IMR-90 (cell line): Measurements from ENCODE around the gene SIK2.

Experiments
- BHLHE40 ChIP-seq: fragments of 150-350 bp; IDR thresholded peaks from 2 replicates; pipeline ENCODE4 v1.6.1; 2016; ENCODE audit warnings: mild to moderate bottlenecking, low read depth, low read length
- CEBPB ChIP-seq: IDR thresholded peaks from 2 replicates; pipeline ENCODE4 v1.6.1; 2012; ENCODE audit warnings: low read depth, low read length, improper control_type of control experiment
- CHD1 ChIP-seq: IDR thresholded peaks from 2 replicates; pipeline ENCODE4 v1.6.1; 2012; ENCODE audit warnings: low read depth, low read length, improper control_type of control experiment
- FOS ChIP-seq: fragments of 150-350 bp; IDR thresholded peaks from 2 replicates; pipeline ENCODE4 v1.6.1; 2016; ENCODE audit warnings: low read depth, low read length
- MAFK ChIP-seq: IDR thresholded peaks from 2 replicates; pipeline ENCODE4 v1.6.1; 2012; ENCODE audit warnings: low read depth, low read length, improper control_type of control experiment
- MAZ ChIP-seq: IDR thresholded peaks from 2 replicates; pipeline ENCODE4 v1.6.1; 2012; ENCODE audit warnings: low read depth, mild to moderate bottlenecking, low read length, improper control_type of control experiment, moderate library complexity, borderline replicate concordance
- MXI1 ChIP-seq: IDR thresholded peaks from 2 replicates; pipeline ENCODE4 v1.6.1; 2012; ENCODE audit warnings: low read depth, mild to moderate bottlenecking, low read length, moderate library complexity, borderline replicate concordance
- NFE2L2 ChIP-seq: fragments of 150-350 bp; IDR thresholded peaks from 2 replicates; pipeline ENCODE4 v1.6.1; 2016; ENCODE audit warnings: low read depth, mild to moderate bottlenecking, low read length
- POLR2A ChIP-seq: IDR thresholded peaks from 2 replicates; pipeline ENCODE4 v1.6.1; 2012; ENCODE audit warnings: mild to moderate bottlenecking, low read depth, low read length
- RFX5 ChIP-seq: IDR thresholded peaks from 2 replicates; pipeline ENCODE4 v1.8.0; 2012; ENCODE audit warnings: low read depth, mild to moderate bottlenecking, low read length, moderate library complexity
- SMC3 ChIP-seq: fragments of 150-350 bp; IDR thresholded peaks from 2 replicates; pipeline ENCODE4 v1.6.1; 2016; ENCODE audit warnings: low read depth, mild to moderate bottlenecking, antibody characterized with exemption, low read length, moderate library complexity
- TF ChIP-seq, protein P1 (sequence below): conservative IDR thresholded peaks from 2 replicates; pipeline ENCODE4 v1.5.1; 2012; ENCODE audit warnings: mild to moderate bottlenecking, low read depth, low read length, improper control_type of control experiment
- TF ChIP-seq, protein P2 (sequence below): fragments of 150-350 bp; IDR thresholded peaks from 2 replicates; pipeline ENCODE4 v1.6.1; 2017; ENCODE audit warnings: mild to moderate bottlenecking, antibody characterized with exemption, low read length, low read depth
- TF ChIP-seq, protein P3 (sequence below): fragments of 150-350 bp; IDR thresholded peaks from 2 replicates; pipeline ENCODE4 v1.6.1; 2016; ENCODE audit warnings: low read depth, mild to moderate bottlenecking, low read length, moderate library complexity, borderline replicate concordance

DNA sequence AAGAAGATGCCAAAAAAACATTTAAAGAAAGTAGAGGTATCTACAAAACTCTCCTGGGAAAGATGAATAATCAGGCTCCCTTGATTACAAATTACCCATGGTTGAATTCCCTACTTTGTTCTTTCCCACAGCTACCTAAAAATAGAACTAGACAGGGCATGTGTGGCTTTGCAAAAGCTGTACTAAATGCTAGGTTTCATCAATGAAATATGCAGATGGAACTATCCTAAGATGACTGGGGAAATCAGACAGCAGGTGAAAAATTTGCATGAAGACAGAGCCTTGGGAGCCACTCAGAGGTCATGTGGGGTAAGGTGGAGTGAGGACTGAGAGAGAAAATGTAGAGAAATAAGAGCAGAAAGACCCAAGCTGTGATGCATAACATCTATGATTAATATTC is 47.0 kb upstream of the SIK2 start:
- TF ChIP-seq MAFK (no peak), FOS (no peak), POLR2A (no peak), SMC3 (no peak), MXI1 (no peak), NFE2L2 (no peak), CEBPB (no peak), RFX5 (no peak), MAZ (no peak), BHLHE40 (no peak), CHD1 (no peak)
- TF ChIP-seq, protein P1, sequence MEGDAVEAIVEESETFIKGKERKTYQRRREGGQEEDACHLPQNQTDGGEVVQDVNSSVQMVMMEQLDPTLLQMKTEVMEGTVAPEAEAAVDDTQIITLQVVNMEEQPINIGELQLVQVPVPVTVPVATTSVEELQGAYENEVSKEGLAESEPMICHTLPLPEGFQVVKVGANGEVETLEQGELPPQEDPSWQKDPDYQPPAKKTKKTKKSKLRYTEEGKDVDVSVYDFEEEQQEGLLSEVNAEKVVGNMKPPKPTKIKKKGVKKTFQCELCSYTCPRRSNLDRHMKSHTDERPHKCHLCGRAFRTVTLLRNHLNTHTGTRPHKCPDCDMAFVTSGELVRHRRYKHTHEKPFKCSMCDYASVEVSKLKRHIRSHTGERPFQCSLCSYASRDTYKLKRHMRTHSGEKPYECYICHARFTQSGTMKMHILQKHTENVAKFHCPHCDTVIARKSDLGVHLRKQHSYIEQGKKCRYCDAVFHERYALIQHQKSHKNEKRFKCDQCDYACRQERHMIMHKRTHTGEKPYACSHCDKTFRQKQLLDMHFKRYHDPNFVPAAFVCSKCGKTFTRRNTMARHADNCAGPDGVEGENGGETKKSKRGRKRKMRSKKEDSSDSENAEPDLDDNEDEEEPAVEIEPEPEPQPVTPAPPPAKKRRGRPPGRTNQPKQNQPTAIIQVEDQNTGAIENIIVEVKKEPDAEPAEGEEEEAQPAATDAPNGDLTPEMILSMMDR = no peak
- TF ChIP-seq, protein P2, sequence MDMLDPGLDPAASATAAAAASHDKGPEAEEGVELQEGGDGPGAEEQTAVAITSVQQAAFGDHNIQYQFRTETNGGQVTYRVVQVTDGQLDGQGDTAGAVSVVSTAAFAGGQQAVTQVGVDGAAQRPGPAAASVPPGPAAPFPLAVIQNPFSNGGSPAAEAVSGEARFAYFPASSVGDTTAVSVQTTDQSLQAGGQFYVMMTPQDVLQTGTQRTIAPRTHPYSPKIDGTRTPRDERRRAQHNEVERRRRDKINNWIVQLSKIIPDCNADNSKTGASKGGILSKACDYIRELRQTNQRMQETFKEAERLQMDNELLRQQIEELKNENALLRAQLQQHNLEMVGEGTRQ = 0 out of 2 replicates have a peak, but pooled peaks have one; percentile 2
- TF ChIP-seq, protein P3, sequence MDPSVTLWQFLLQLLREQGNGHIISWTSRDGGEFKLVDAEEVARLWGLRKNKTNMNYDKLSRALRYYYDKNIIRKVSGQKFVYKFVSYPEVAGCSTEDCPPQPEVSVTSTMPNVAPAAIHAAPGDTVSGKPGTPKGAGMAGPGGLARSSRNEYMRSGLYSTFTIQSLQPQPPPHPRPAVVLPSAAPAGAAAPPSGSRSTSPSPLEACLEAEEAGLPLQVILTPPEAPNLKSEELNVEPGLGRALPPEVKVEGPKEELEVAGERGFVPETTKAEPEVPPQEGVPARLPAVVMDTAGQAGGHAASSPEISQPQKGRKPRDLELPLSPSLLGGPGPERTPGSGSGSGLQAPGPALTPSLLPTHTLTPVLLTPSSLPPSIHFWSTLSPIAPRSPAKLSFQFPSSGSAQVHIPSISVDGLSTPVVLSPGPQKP = no peak
